Peyer's patch (tissue), 4 donors: ENCODE measurements around the gene MMEL1.

Experiments used
- CTCF ChIP-seq, 6 experiments: fragments of 450-650 bp in 4 of 6; fragments of 200-600 bp in 2 of 6; sonication (generic) in 1 of 6; IDR thresholded peaks; one replicate each; pipeline ENCODE4 v1.5.1; 2017 to 2019; ENCODE audit warnings: antibody characterized with exemption in 6 of 6, mild to moderate bottlenecking in 3 of 6, moderate library complexity in 1 of 6
- POLR2A ChIP-seq, 2 donors: fragments of 450-650 bp; IDR thresholded peaks; one replicate each; pipeline ENCODE4 v1.5.1; 2017; ENCODE audit warnings: antibody characterized with exemption in 2 of 2, mild to moderate bottlenecking in 2 of 2, moderate library complexity in 2 of 2

- TF ChIP-seq POLR2A (IDR thresholded peaks at IDR 0.05), result no peak
- TF ChIP-seq CTCF (IDR thresholded peaks at IDR 0.05), result peak in 5 of 6 experiments; percentile 30 to 66 (median 51)
Observed at GRCh38 chr1:2561898-2562895, 70.6 kb downstream of the MMEL1 start.
